Thymus (tissue), 11 donors: ENCODE data around the gene NUCKS1. TPM values are rescaled to one million over a fixed set of nuclear protein-coding genes. Genes with fewer than 3 reads are reported as not detected.

Experiments
- DNase-seq, 9 donors: peaks; one replicate each; pipeline ENCODE4 v3.0.0-alpha.2; 2013; ENCODE audit warnings: low spot score in 9 of 9, low read depth in 6 of 9, missing footprints in 1 of 9
- H3K27ac ChIP-seq, 2 donors: one replicate each; pipeline ENCODE4 v1.5.1; 2013; ENCODE audit warnings: control low read depth in 1 of 2, low read depth in 1 of 2, low read length in 1 of 2, mild to moderate bottlenecking in 1 of 2, moderate library complexity in 1 of 2
- H3K27me3 ChIP-seq, 2 donors: one replicate each; pipeline ENCODE4 v1.5.1; 2013; ENCODE audit warnings: low read length in 1 of 2; ENCODE audit not compliant: control insufficient read depth in 2 of 2, insufficient read depth in 1 of 2
- H3K36me3 ChIP-seq, 2 donors: one replicate each; pipeline ENCODE4 v1.5.1; 2013; ENCODE audit warnings: low read length in 1 of 2, mild to moderate bottlenecking in 1 of 2, moderate library complexity in 1 of 2; ENCODE audit not compliant: control insufficient read depth in 2 of 2, insufficient read depth in 2 of 2
- H3K4me1 ChIP-seq, 2 donors: one replicate each; pipeline ENCODE4 v1.5.1; 2013; ENCODE audit warnings: low read length in 2 of 2; ENCODE audit not compliant: control insufficient read depth in 2 of 2, insufficient read depth in 2 of 2
- H3K4me3 ChIP-seq, 2 donors: one replicate each; pipeline ENCODE4 v1.5.1; 2013; ENCODE audit warnings: low read length in 2 of 2, control low read depth in 1 of 2, mild to moderate bottlenecking in 1 of 2
- H3K9me3 ChIP-seq, 2 donors: one replicate each; pipeline ENCODE4 v1.5.1; 2013; ENCODE audit warnings: low read length in 1 of 2, mild to moderate bottlenecking in 1 of 2; ENCODE audit not compliant: control insufficient read depth in 2 of 2, insufficient read depth in 1 of 2
- WGBS: extraction: QIAGEN DNeasy Blood & Tissue Kit; methylation state at CpG from one replicate; pipeline ENCODE4 v1.1.7; 2013; 5-methylcytosine and 5-hydroxymethylcytosine counted together
- polyA plus RNA-seq: library from polyadenylated mRNA; stranded (reverse); fragments of 200-250 nt; gene quantifications from one replicate; pipeline ENCODE4 v1.2.3, GENCODE V29; 2013
- total RNA-seq: library from RNA; stranded (reverse); fragments of 120-200 nt; gene quantifications from one replicate; pipeline ENCODE4 v1.2.4, GENCODE V29; 2013
- donor health status: healthy.

The NUCKS1 gene
- total and polyA plus RNA-seq, 2 donors, result 71.8 to 149 TPM

GRCh38 chr1:205711105-205712048 is 38.6 kb downstream of the NUCKS1 start:
- Histone ChIP-seq H3K27ac (peak overlapping the region in 1 of 2 donors; percentile 67), H3K9me3 (no peaks in the 10 kb centered on the region), H3K27me3 (no peaks in the 10 kb centered on the region), H3K36me3 (peaks cover 9 to 40% of the 10 kb centered on the region in 2 donors), H3K4me3 (no peak overlapping the region), H3K4me1 (peaks cover 0 to 4% of the 10 kb centered on the region in 2 donors)
- peak; percentile 43 to 88 (median 80) for DNase-seq
- WGBS, result 53% methylated on average over 8 of the region's 8 CpGs

GRCh38 chr1:205710201-205711062 is 39.5 kb downstream of the NUCKS1 start:
- Histone ChIP-seq H3K36me3 (peaks cover 6 to 32% of the 10 kb centered on the region in 2 donors), H3K27me3 (no peaks in the 10 kb centered on the region), H3K4me1 (peaks cover 0 to 4% of the 10 kb centered on the region in 2 donors), H3K9me3 (no peaks in the 10 kb centered on the region), H3K4me3 (no peak overlapping the region), H3K27ac (peak overlapping the region in 1 of 2 donors; percentile 67)
- peak in 6 of 9 donors; percentile 15 to 59 (median 30) for DNase-seq
- WGBS, result 41% methylated on average over 1 of the region's 1 CpG

- no peak overlapping the region for H3K27ac ChIP-seq
- no peak overlapping the region for H3K4me3 ChIP-seq
- H3K36me3 ChIP-seq, result peaks cover 3 to 32% of the 10 kb centered on the region in 2 donors
- WGBS, result 96% methylated on average over 2 of the region's 2 CpGs
- peaks cover 0 to 4% of the 10 kb centered on the region in 2 donors for H3K4me1 ChIP-seq
- DNase-seq, result no peak
- no peaks in the 10 kb centered on the region for H3K9me3 ChIP-seq
- no peaks in the 10 kb centered on the region for H3K27me3 ChIP-seq
These were observed 40.3 kb downstream of the NUCKS1 start for GRCh38 chr1:205709640-205710039.

GRCh38 chr1:205709059-205709398 is 41.0 kb downstream of the NUCKS1 start:
- Histone ChIP-seq H3K4me1 (peaks cover 0 to 4% of the 10 kb centered on the region in 2 donors), H3K9me3 (no peaks in the 10 kb centered on the region), H3K4me3 (no peak overlapping the region), H3K27ac (no peak overlapping the region), H3K36me3 (peaks cover 3 to 33% of the 10 kb centered on the region in 2 donors), H3K27me3 (no peaks in the 10 kb centered on the region)
- DNase-seq, result no peak
- 85% methylated on average over 4 of the region's 4 CpGs for WGBS

- Histone ChIP-seq H3K4me1 (peaks cover 0 to 4% of the 10 kb centered on the region in 2 donors), H3K36me3 (peaks cover 6 to 37% of the 10 kb centered on the region in 2 donors), H3K9me3 (no peaks in the 10 kb centered on the region), H3K27me3 (no peaks in the 10 kb centered on the region), H3K4me3 (no peak overlapping the region), H3K27ac (no peak overlapping the region)
- WGBS, result 89% methylated on average over 6 of the region's 6 CpGs
- no peak for DNase-seq
These were observed 43.1 kb downstream of the NUCKS1 start for GRCh38 chr1:205706601-205707502.

- H3K4me3 ChIP-seq, result no peak overlapping the region
- no peak overlapping the region for H3K27ac ChIP-seq
- no peaks in the 10 kb centered on the region for H3K27me3 ChIP-seq
- peaks cover 0 to 6% of the 10 kb centered on the region in 2 donors for H3K4me1 ChIP-seq
- H3K36me3 ChIP-seq, result peaks cover 9 to 42% of the 10 kb centered on the region in 2 donors
- DNase-seq, result no peak
- WGBS, result 10% methylated on average over 2 of the region's 2 CpGs
- H3K9me3 ChIP-seq, result no peaks in the 10 kb centered on the region
These were observed 45.1 kb downstream of the NUCKS1 start for GRCh38 chr1:205704903-205705302.

- DNase-seq, result no peak
- Histone ChIP-seq H3K9me3 (no peaks in the 10 kb centered on the region), H3K4me1 (peaks cover 0 to 6% of the 10 kb centered on the region in 2 donors), H3K4me3 (no peak overlapping the region), H3K36me3 (peaks cover 7 to 29% of the 10 kb centered on the region in 2 donors), H3K27me3 (no peaks in the 10 kb centered on the region), H3K27ac (no peak overlapping the region)
- WGBS, result 95% methylated on average over 1 of the region's 1 CpG
These were observed 46.9 kb downstream of the NUCKS1 start for GRCh38 chr1:205703072-205703471.

GRCh38 chr1:205701891-205702290 is 48.1 kb downstream of the NUCKS1 start:
- peaks cover 7 to 24% of the 10 kb centered on the region in 2 donors for H3K36me3 ChIP-seq
- no peaks in the 10 kb centered on the region for H3K27me3 ChIP-seq
- WGBS, result 91% methylated on average over 4 of the region's 4 CpGs
- no peak for DNase-seq
- no peak overlapping the region for H3K27ac ChIP-seq
- no peaks in the 10 kb centered on the region for H3K9me3 ChIP-seq
- peaks cover 0 to 6% of the 10 kb centered on the region in 2 donors for H3K4me1 ChIP-seq
- H3K4me3 ChIP-seq, result no peak overlapping the region
